CD4-positive, alpha-beta T cell (primary cell): Measurements from ENCODE around the gene ERICH2. TPM values are rescaled to one million over a fixed set of nuclear protein-coding genes. Genes with fewer than 3 reads are reported as not detected.
"Not testable (repeated sequence)": the region's sequence is repeated elsewhere in the genome, so short reads cannot be mapped to it uniquely, and the experiment has no call there.

Source experiments
- ATAC-seq: fragments of 200-7000 bp; cut with Tn5 transposase; one replicate; pipeline ENCODE4 v1.10.0; 2022; ENCODE audit warnings: mild to moderate bottlenecking; ENCODE audit not compliant: poor library complexity
- CTCF ChIA-PET: fragments of 350-600 bp; sonication (Branson Sonifier 250); formaldehyde crosslinking; loops from one replicate; lab custom pipeline; 2021; ENCODE audit warnings: antibody characterized with exemption, inconsistent platforms; lab: Charles Lee
- POLR2A ChIA-PET: fragments of 350-600 bp; sonication (Branson Sonifier 250); formaldehyde crosslinking; loops from one replicate; lab custom pipeline; 2021; ENCODE audit warnings: antibody characterized with exemption, inconsistent platforms; lab: Charles Lee
- DNase-seq, 14 experiments: peaks; one replicate each; pipeline ENCODE4 v3.0.0-alpha.2; 2013 to 2020; ENCODE audit warnings: mixed read lengths in 2 of 14
- H3K27ac ChIP-seq, 2 donors: one replicate each; pipeline versions ENCODE4 v1.5.1 to v1.7.0; 2013; ENCODE audit warnings: low read length in 2 of 2, low read depth in 1 of 2, mild to moderate bottlenecking in 1 of 2
- H3K27me3 ChIP-seq, 2 experiments: 1 replicate in 1 of 2; 2 replicates in 1 of 2; pipeline versions ENCODE4 v1.6.1 to v1.7.0; 2013; ENCODE audit warnings: low read length in 2 of 2, control low read depth in 1 of 2, mild to moderate bottlenecking in 1 of 2, moderate library complexity in 1 of 2; ENCODE audit not compliant: insufficient read depth in 2 of 2, control insufficient read depth in 1 of 2
- H3K36me3 ChIP-seq: one replicate; pipeline ENCODE4 v1.6.1; 2013; ENCODE audit warnings: low read length, control low read depth; ENCODE audit not compliant: insufficient read depth
- H3K4me1 ChIP-seq: one replicate; pipeline ENCODE4 v1.6.1; 2013; ENCODE audit warnings: low read length, control low read depth; ENCODE audit not compliant: insufficient read depth
- H3K4me3 ChIP-seq: one replicate; pipeline ENCODE4 v1.5.1; 2013; ENCODE audit warnings: mild to moderate bottlenecking, low read length, moderate library complexity
- H3K9me3 ChIP-seq, 2 experiments: 1 replicate in 1 of 2; 2 replicates in 1 of 2; pipeline versions ENCODE4 v1.6.1 to v1.7.0; 2013; ENCODE audit warnings: low read length in 2 of 2, mild to moderate bottlenecking in 2 of 2, control low read depth in 1 of 2, moderate library complexity in 1 of 2; ENCODE audit not compliant: control insufficient read depth in 1 of 2, insufficient read depth in 1 of 2
- H3K27ac Mint-ChIP-seq: one replicate; pipeline ENCODE4 v1.8.0; 2020; ENCODE audit warnings: mixed read lengths
- H3K27me3 Mint-ChIP-seq: one replicate; pipeline ENCODE4 v1.8.0; 2021; ENCODE audit warnings: mixed read lengths
- H3K36me3 Mint-ChIP-seq: one replicate; pipeline ENCODE4 v1.8.0; 2021; ENCODE audit warnings: low read depth, mixed read lengths
- H3K4me1 Mint-ChIP-seq: one replicate; pipeline ENCODE4 v1.8.0; 2021; ENCODE audit warnings: low read depth, mixed read lengths
- H3K4me3 Mint-ChIP-seq: one replicate; pipeline ENCODE4 v1.8.0; 2020; ENCODE audit warnings: mild to moderate bottlenecking, mixed read lengths
- H3K9me3 Mint-ChIP-seq: one replicate; pipeline ENCODE4 v1.8.0; 2020; ENCODE audit warnings: mixed read lengths
- intact Hi-C, 2 experiments: fragments of 100-400 bp; cut with DNase I in 1 of 2; cut with micrococcal nuclease in 1 of 2; formaldehyde crosslinking; loops; one replicate each; pipeline versions ENCODE4 v1.15.1 to v1.9.0; 2023 to 2025; cut with DNase I, micrococcal nuclease
- total RNA-seq, 174 experiments: library from RNA in 2 of 174; stranded (reverse) in 2 of 174; gene quantifications; one replicate each; pipeline ENCODE4 v1.2.3 and lab custom pipeline; 2021 to 2026
- TF ChIP-seq, protein P1 (sequence below): fragments of 200-600 bp; IDR thresholded peaks from one replicate; pipeline ENCODE4 v1.8.0; 2022; ENCODE audit warnings: antibody characterized with exemption, mild to moderate bottlenecking

The ERICH2 gene
- total RNA-seq, 2 experiments from 2014 or later = not detected

DNA sequence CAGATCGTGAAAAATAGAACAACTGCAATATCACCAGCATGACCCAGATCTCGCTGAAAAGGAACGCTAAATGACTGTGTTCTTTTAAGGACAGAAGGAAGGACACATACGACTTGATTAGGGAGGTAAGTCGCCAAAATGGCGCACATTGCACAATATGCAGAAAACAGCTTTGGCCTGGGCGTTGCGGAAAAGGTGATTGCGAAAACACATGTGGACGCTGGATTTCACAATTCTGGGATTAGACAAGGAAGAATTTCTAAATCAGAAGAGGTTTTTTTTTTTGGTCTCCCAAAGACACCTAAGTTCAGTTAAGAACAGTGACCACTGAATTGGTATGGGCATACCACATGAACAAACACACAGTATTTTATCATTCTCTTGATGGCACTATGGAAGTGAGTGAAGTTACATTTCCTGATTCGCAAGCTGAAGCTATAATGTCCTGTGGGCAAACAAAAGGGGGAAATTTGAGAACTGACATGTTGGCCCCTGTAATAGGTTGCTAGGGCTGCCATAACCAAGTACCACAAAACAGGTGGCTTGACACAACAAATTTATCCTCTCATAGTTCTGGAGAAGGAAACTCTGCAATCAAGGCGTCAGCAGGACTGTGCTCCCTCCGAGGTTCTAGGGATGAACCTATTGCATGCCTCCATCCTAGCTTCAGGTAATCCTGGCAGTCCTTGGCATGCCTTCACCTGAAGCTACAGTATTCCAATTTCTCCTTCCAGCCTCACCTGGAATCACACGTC lies 25.8 kb upstream of the ERICH2 start:
- no peak overlapping the region for H3K4me3 Mint-ChIP-seq
- H3K27ac Mint-ChIP-seq = no peak overlapping the region
- H3K36me3 ChIP-seq = no peaks in the 10 kb centered on the region
- ChIA-PET POLR2A (no interaction called here), CTCF (no interaction called here)
- H3K4me1 ChIP-seq = no peaks in the 10 kb centered on the region
- ATAC-seq = no peak
- H3K27me3 ChIP-seq = peaks cover 6 to 18% of the 10 kb centered on the region in 2 experiments
- no peak overlapping the region for H3K4me3 ChIP-seq
- H3K27ac ChIP-seq = no peak overlapping the region
- peaks cover 32% of the 10 kb centered on the region for H3K27me3 Mint-ChIP-seq
- no peaks in the 10 kb centered on the region for H3K36me3 Mint-ChIP-seq
- H3K9me3 ChIP-seq = no peaks in the 10 kb centered on the region
- TF ChIP-seq, protein P1, sequence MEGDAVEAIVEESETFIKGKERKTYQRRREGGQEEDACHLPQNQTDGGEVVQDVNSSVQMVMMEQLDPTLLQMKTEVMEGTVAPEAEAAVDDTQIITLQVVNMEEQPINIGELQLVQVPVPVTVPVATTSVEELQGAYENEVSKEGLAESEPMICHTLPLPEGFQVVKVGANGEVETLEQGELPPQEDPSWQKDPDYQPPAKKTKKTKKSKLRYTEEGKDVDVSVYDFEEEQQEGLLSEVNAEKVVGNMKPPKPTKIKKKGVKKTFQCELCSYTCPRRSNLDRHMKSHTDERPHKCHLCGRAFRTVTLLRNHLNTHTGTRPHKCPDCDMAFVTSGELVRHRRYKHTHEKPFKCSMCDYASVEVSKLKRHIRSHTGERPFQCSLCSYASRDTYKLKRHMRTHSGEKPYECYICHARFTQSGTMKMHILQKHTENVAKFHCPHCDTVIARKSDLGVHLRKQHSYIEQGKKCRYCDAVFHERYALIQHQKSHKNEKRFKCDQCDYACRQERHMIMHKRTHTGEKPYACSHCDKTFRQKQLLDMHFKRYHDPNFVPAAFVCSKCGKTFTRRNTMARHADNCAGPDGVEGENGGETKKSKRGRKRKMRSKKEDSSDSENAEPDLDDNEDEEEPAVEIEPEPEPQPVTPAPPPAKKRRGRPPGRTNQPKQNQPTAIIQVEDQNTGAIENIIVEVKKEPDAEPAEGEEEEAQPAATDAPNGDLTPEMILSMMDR = no peak
- no peaks in the 10 kb centered on the region for H3K4me1 Mint-ChIP-seq
- no peaks in the 10 kb centered on the region for H3K9me3 Mint-ChIP-seq
- intact Hi-C loops = no loop called here
- peak in 2 of 14 experiments; percentile 16 to 17 for DNase-seq

- no peak overlapping the region for H3K27ac Mint-ChIP-seq
- Histone ChIP-seq H3K27ac (no peak overlapping the region), H3K4me3 (no peak overlapping the region), H3K36me3 (no peaks in the 10 kb centered on the region), H3K4me1 (no peaks in the 10 kb centered on the region), H3K27me3 (peaks cover 6 to 18% of the 10 kb centered on the region in 2 experiments), H3K9me3 (no peaks in the 10 kb centered on the region)
- peaks cover 32% of the 10 kb centered on the region for H3K27me3 Mint-ChIP-seq
- TF ChIP-seq, protein P1 = no peak
- DNase-seq (no peak), ATAC-seq (no peak)
- ChIA-PET POLR2A (no interaction called here), CTCF (no interaction called here)
- no peaks in the 10 kb centered on the region for H3K36me3 Mint-ChIP-seq
- no peaks in the 10 kb centered on the region for H3K9me3 Mint-ChIP-seq
- intact Hi-C loops = no loop called here
- no peak overlapping the region for H3K4me3 Mint-ChIP-seq
- H3K4me1 Mint-ChIP-seq = no peaks in the 10 kb centered on the region
Measured at GRCh38 chr2:170745305-170745704, 24.9 kb upstream of the ERICH2 start.

DNA sequence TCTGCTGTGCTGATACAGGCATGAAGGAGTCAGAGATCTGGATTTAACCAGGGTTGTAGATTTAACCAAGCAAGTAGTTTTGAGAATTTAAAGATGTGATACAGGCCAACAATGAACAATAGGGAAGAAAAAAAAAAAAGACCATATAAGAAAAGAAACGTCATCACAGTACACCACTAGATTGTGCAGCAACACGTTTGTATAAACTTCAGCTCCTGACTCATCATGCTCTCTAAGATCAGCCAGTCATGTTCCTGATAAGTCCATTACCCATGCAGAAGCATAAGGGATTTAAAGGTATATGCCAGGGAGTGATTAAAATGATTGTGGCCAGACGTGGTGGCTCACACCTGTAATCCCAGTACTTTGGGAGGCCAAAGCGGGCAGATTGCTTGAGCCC lies 22.3 kb upstream of the ERICH2 start:
- Histone ChIP-seq H3K36me3 (no peaks in the 10 kb centered on the region), H3K4me1 (no peaks in the 10 kb centered on the region), H3K9me3 (no peaks in the 10 kb centered on the region), H3K4me3 (no peak overlapping the region), H3K27me3 (peaks cover 3 to 8% of the 10 kb centered on the region in 2 experiments), H3K27ac (no peak overlapping the region)
- intact Hi-C loops = no loop called here
- DNase-seq (no peak), ATAC-seq (no peak)
- H3K27ac Mint-ChIP-seq = no peak overlapping the region
- ChIA-PET CTCF (no interaction called here), POLR2A (no interaction called here)
- no peaks in the 10 kb centered on the region for H3K9me3 Mint-ChIP-seq
- H3K4me3 Mint-ChIP-seq = no peak overlapping the region
- TF ChIP-seq, protein P1 = no peak
- peaks cover 39% of the 10 kb centered on the region for H3K27me3 Mint-ChIP-seq
- H3K4me1 Mint-ChIP-seq = no peaks in the 10 kb centered on the region
- H3K36me3 Mint-ChIP-seq = no peaks in the 10 kb centered on the region

GRCh38 chr2:170751555-170751954 lies 18.6 kb upstream of the ERICH2 start:
- H3K9me3 ChIP-seq, CTCF ChIA-PET, intact Hi-C loops, H3K4me1 ChIP-seq, POLR2A ChIA-PET, H3K4me3 Mint-ChIP-seq, H3K36me3 ChIP-seq, DNase-seq, H3K4me1 Mint-ChIP-seq, H3K36me3 Mint-ChIP-seq, H3K27ac Mint-ChIP-seq, H3K4me3 ChIP-seq, H3K9me3 Mint-ChIP-seq, H3K27me3 ChIP-seq, H3K27ac ChIP-seq, ATAC-seq: not testable (repeated sequence)
- H3K27me3 Mint-ChIP-seq = peaks cover 28% of the 10 kb centered on the region
